SU-DHL-6 (cell line): ENCODE measurements around the gene ZSWIM8.

Experiments
- CTCF ChIP-seq: fragments of 200-600 bp; sonication (generic); IDR thresholded peaks from one replicate; pipeline ENCODE4 v1.5.1; 2017; ENCODE audit warnings: antibody characterized with exemption, mild to moderate bottlenecking, low read length, moderate library complexity; ENCODE audit not compliant: insufficient read depth, poor library complexity, severe bottlenecking
- EZH2phosphoT487 ChIP-seq: fragments of 200-600 bp; sonication (generic), shearing (Covaris generic); conservative IDR thresholded peaks from 2 replicates; pipeline ENCODE4 v1.6.1; 2018; ENCODE audit warnings: mild to moderate bottlenecking, antibody characterized with exemption, low read length, moderate library complexity, mixed read lengths

- TF ChIP-seq CTCF (no peak), EZH2phosphoT487 (no peak)
These were observed 29.0 kb downstream of the ZSWIM8 start for GRCh38 chr10:73814276-73814895.
